Transverse colon (tissue), 4 donors: ENCODE results near the gene EME1.

Experiments
- CTCF ChIP-seq, 5 experiments: fragments of 200-600 bp in 3 of 5; fragments of 450-650 bp in 2 of 5; sonication (generic) in 3 of 5; IDR thresholded peaks; 1 replicate in 2 of 5; 2 replicates in 3 of 5; pipeline ENCODE4 v1.5.1; 2016 to 2017; ENCODE audit warnings: antibody characterized with exemption in 5 of 5, inconsistent platforms in 3 of 5, mild to moderate bottlenecking in 2 of 5, moderate library complexity in 1 of 5
- POLR2AphosphoS5 ChIP-seq, 3 donors: sonication (generic); formaldehyde crosslinking; IDR thresholded peaks; one replicate each; pipeline ENCODE4 v1.6.1; 2016; ENCODE audit warnings: antibody characterized with exemption in 3 of 3

- TF ChIP-seq CTCF (IDR thresholded peaks at IDR 0.05), result no peak
- peak in 1 of 3 donors; percentile 10 for TF ChIP-seq POLR2AphosphoS5 (IDR thresholded peaks at IDR 0.05)
Observed at GRCh38 chr17:50375858-50376538, 3.0 kb downstream of the EME1 start.
